ENCODE measurements around the gene MLKL.

GRCh38 chr16:74749291-74750055 lies 48.8 kb upstream of the MLKL start:
- TF ChIP-seq POLR2A (IDR thresholded peaks at IDR 0.05): no peak
- TF ChIP-seq CTCF (IDR thresholded peaks at IDR 0.05): no peak

Measured in lower leg skin (tissue), 3 donors.